ENCODE measurements around the gene IMMP1L. TPM values are rescaled to one million over a fixed set of nuclear protein-coding genes. Genes with fewer than 3 reads are reported as not detected.

IMMP1L gene
- total RNA-seq, 2 experiments from 2014 or later = 20.7 to 23.3 TPM

- no peak for DNase-seq
- Mint-ChIP-seq H3K4me3 (no peak overlapping the region), H3K27me3 (no peaks in the 10 kb centered on the region), H3K9me3 (no peaks in the 10 kb centered on the region), H3K4me1 (ENCODE audit: low read depth) (no peaks in the 10 kb centered on the region), H3K36me3 (ENCODE audit: low read depth) (peaks cover 22% of the 10 kb centered on the region), H3K27ac (no peak overlapping the region)
- POLR2A ChIA-PET = no interaction called here
- ATAC-seq = no peak
- no peak for TF ChIP-seq CTCF (IDR thresholded peaks at IDR 0.05)
- CTCF ChIA-PET = no interaction called here
- intact Hi-C loops (cut with micrococcal nuclease) = no loop called here
Observed at GRCh38 chr11:31455177-31455576, 54.2 kb downstream of the IMMP1L start.

GRCh38 chr11:31450841-31451240 is 58.6 kb downstream of the IMMP1L start:
- DNase-seq (no peak), ATAC-seq (no peak)
- POLR2A ChIA-PET = no interaction called here
- CTCF ChIA-PET = no interaction called here
- no peaks in the 10 kb centered on the region for H3K4me1 Mint-ChIP-seq (ENCODE audit: low read depth)
- H3K36me3 Mint-ChIP-seq (ENCODE audit: low read depth) = peaks cover 29% of the 10 kb centered on the region
- no peaks in the 10 kb centered on the region for H3K27me3 Mint-ChIP-seq
- H3K27ac Mint-ChIP-seq = no peak overlapping the region
- no peak for TF ChIP-seq CTCF (IDR thresholded peaks at IDR 0.05)
- H3K9me3 Mint-ChIP-seq = no peaks in the 10 kb centered on the region
- H3K4me3 Mint-ChIP-seq = no peak overlapping the region
- intact Hi-C loops (cut with micrococcal nuclease) = no loop called here

GRCh38 chr11:31449040-31449439 is 60.4 kb downstream of the IMMP1L start:
- intact Hi-C loops (cut with micrococcal nuclease) = no loop called here
- Mint-ChIP-seq H3K9me3 (no peaks in the 10 kb centered on the region), H3K4me1 (ENCODE audit: low read depth) (no peaks in the 10 kb centered on the region), H3K4me3 (no peak overlapping the region), H3K27ac (no peak overlapping the region), H3K27me3 (no peaks in the 10 kb centered on the region), H3K36me3 (ENCODE audit: low read depth) (peaks cover 29% of the 10 kb centered on the region)
- ChIA-PET CTCF (no interaction called here), POLR2A (no interaction called here)
- TF ChIP-seq CTCF (IDR thresholded peaks at IDR 0.05) = no peak
- no peak for ATAC-seq
- DNase-seq = no peak

GRCh38 chr11:31445621-31446020 is 63.8 kb downstream of the IMMP1L start:
- intact Hi-C loops (cut with micrococcal nuclease) = no loop called here
- ATAC-seq (no peak), DNase-seq (no peak)
- CTCF ChIA-PET = no interaction called here
- no peak overlapping the region for H3K4me3 Mint-ChIP-seq
- H3K27me3 Mint-ChIP-seq = no peaks in the 10 kb centered on the region
- no peak overlapping the region for H3K27ac Mint-ChIP-seq
- H3K9me3 Mint-ChIP-seq = no peaks in the 10 kb centered on the region
- TF ChIP-seq CTCF (IDR thresholded peaks at IDR 0.05) = no peak
- POLR2A ChIA-PET = no interaction called here
- no peaks in the 10 kb centered on the region for H3K4me1 Mint-ChIP-seq (ENCODE audit: low read depth)
- peaks cover 16% of the 10 kb centered on the region for H3K36me3 Mint-ChIP-seq (ENCODE audit: low read depth)

- ATAC-seq (no peak), DNase-seq (no peak)
- H3K27me3 Mint-ChIP-seq = no peaks in the 10 kb centered on the region
- no peak overlapping the region for H3K4me3 Mint-ChIP-seq
- intact Hi-C loops (cut with micrococcal nuclease) = no loop called here
- ChIA-PET CTCF (no interaction called here), POLR2A (no interaction called here)
- H3K4me1 Mint-ChIP-seq (ENCODE audit: low read depth) = peaks cover 5% of the 10 kb centered on the region
- H3K27ac Mint-ChIP-seq = no peak overlapping the region
- no peak for TF ChIP-seq CTCF (IDR thresholded peaks at IDR 0.05)
- peaks cover 18% of the 10 kb centered on the region for H3K36me3 Mint-ChIP-seq (ENCODE audit: low read depth)
- H3K9me3 Mint-ChIP-seq = peaks cover 7% of the 10 kb centered on the region
Observed at GRCh38 chr11:31443802-31444201, 65.6 kb downstream of the IMMP1L start.

Data from activated CD8-positive, alpha-beta T cell treated with anti-CD3 and anti-CD28 coated beads for 36 hours (primary cell).